Kidney (tissue), 14 donors: ENCODE data around the gene GMDS. TPM values are rescaled to one million over a fixed set of nuclear protein-coding genes. Genes with fewer than 3 reads are reported as not detected.

Experiments used
- DNase-seq, 5 donors: peaks; one replicate each; pipeline ENCODE4 v3.0.0-alpha.2; 2013 to 2020
- FAIRE-seq: peaks from 2 replicates; lab custom pipeline; 2012; peaks lifted over from hg19 to GRCh38; lab: Jason Lieb, UNC
- H3K27ac ChIP-seq, 2 donors: one replicate each; pipeline ENCODE4 v1.7.0; 2013; ENCODE audit warnings: low read depth in 2 of 2, low read length in 2 of 2, inconsistent platforms in 1 of 2
- H3K27me3 ChIP-seq: one replicate; pipeline ENCODE4 v1.7.1; 2013; ENCODE audit warnings: low read length, inconsistent platforms; ENCODE audit not compliant: control insufficient read depth, insufficient read depth
- H3K36me3 ChIP-seq, 3 donors: one replicate each; pipeline versions ENCODE4 v1.7.0 to v1.7.1; 2013; ENCODE audit warnings: low read length in 3 of 3, control low read depth in 1 of 3, inconsistent platforms in 1 of 3; ENCODE audit not compliant: insufficient read depth in 3 of 3, control insufficient read depth in 2 of 3
- H3K4me1 ChIP-seq, 3 donors: one replicate each; pipeline versions ENCODE4 v1.7.0 to v1.7.1; 2013; ENCODE audit warnings: low read length in 3 of 3, inconsistent platforms in 1 of 3, low read depth in 1 of 3; ENCODE audit not compliant: control insufficient read depth in 2 of 3, insufficient read depth in 2 of 3
- H3K4me3 ChIP-seq, 3 donors: one replicate each; pipeline versions ENCODE4 v1.7.0 to v1.8.1; 2013; ENCODE audit warnings: low read length in 3 of 3, control low read depth in 1 of 3, inconsistent platforms in 1 of 3
- H3K9ac ChIP-seq, 3 donors: one replicate each; pipeline versions ENCODE4 v1.7.0 to v1.7.1; 2013; ENCODE audit warnings: low read length in 3 of 3, control low read depth in 1 of 3, inconsistent platforms in 1 of 3
- H3K9me3 ChIP-seq, 3 donors: one replicate each; pipeline versions ENCODE4 v1.7.0 to v1.7.1; 2013; ENCODE audit warnings: low read length in 3 of 3, control low read depth in 1 of 3, inconsistent platforms in 1 of 3; ENCODE audit not compliant: control insufficient read depth in 2 of 3, insufficient read depth in 1 of 3
- CTCF ChIP-seq: IDR thresholded peaks from 3 replicates; pipeline ENCODE4 v1.5.1; 2012; ENCODE audit warnings: mild to moderate bottlenecking, moderate library complexity, borderline replicate concordance; ENCODE audit not compliant: insufficient read depth; ENCODE audit errors: extremely low read depth
- intact Hi-C: fragments of 100-400 bp; cut with DNase I; formaldehyde crosslinking; loops from one replicate; pipeline ENCODE4 v1.11.1; 2022
- polyA plus RNA-seq: library from polyadenylated mRNA; stranded (reverse); fragments of 350-450 nt; fragmentation: Illumina TruSeq; extraction: RNeasy Lipid Tissue Mini Kit (QIAGEN cat#74804); gene quantifications from one replicate; pipeline ENCODE4 v1.2.3, GENCODE V29; 2014; ENCODE audit warnings: low read depth, low replicate concordance; ENCODE audit not compliant: insufficient read depth
- total RNA-seq: library from RNA; stranded (reverse); fragmentation: NEBNext Ultra II Directional; extraction: Animal tissue kit (Norgen Biotek cat#: 25700); gene quantifications from one replicate; pipeline ENCODE4 v1.2.1, GENCODE V29; 2021
- donor health status: control.
- donor health status: control.
- donor health status: control.
- donor health status: control.
- donor health status: control.
- donor health status: DM: yes; HTN: yes; CAD: no.
- donor health status: Normal renal cell carcinoma (clear cell type).

The GMDS gene
- total and polyA plus RNA-seq, 2 donors from 2014 or later: 49.6 to 63.7 TPM

- no peak overlapping the region for H3K27ac ChIP-seq
- no peaks in the 10 kb centered on the region for H3K27me3 ChIP-seq
- no peak overlapping the region for H3K4me3 ChIP-seq
- H3K36me3 ChIP-seq: no peaks in the 10 kb centered on the region
- DNase-seq (no peak), FAIRE-seq (no peak)
- intact Hi-C loops: no loop called here
- no peak for TF ChIP-seq CTCF
- peaks cover 0 to 11% (median 3%) of the 10 kb centered on the region in 3 donors for H3K4me1 ChIP-seq
- H3K9me3 ChIP-seq: no peaks in the 10 kb centered on the region
- H3K9ac ChIP-seq: no peak overlapping the region
These were observed 56.5 kb downstream of the GMDS start for GRCh38 chr6:2188856-2189384.

GRCh38 chr6:2188397-2188796 is 57.0 kb downstream of the GMDS start:
- no peak for DNase-seq
- Histone ChIP-seq H3K9me3 (no peaks in the 10 kb centered on the region), H3K27ac (no peak overlapping the region), H3K9ac (no peak overlapping the region), H3K36me3 (no peaks in the 10 kb centered on the region), H3K4me1 (peaks cover 0 to 11% (median 3%) of the 10 kb centered on the region in 3 donors), H3K27me3 (no peaks in the 10 kb centered on the region), H3K4me3 (no peak overlapping the region)
- intact Hi-C loops: no loop called here
- FAIRE-seq: no peak
- TF ChIP-seq CTCF: no peak

GRCh38 chr6:2187826-2188225 is 57.6 kb downstream of the GMDS start:
- H3K36me3 ChIP-seq: no peaks in the 10 kb centered on the region
- no peaks in the 10 kb centered on the region for H3K27me3 ChIP-seq
- no peak for TF ChIP-seq CTCF
- H3K9me3 ChIP-seq: no peaks in the 10 kb centered on the region
- DNase-seq: peak in 3 of 5 donors; percentile 14 to 74 (median 70)
- no peak overlapping the region for H3K9ac ChIP-seq
- FAIRE-seq: no peak
- no peak overlapping the region for H3K4me3 ChIP-seq
- intact Hi-C loops: no loop called here
- H3K27ac ChIP-seq: no peak overlapping the region
- H3K4me1 ChIP-seq: peaks cover 0 to 11% (median 3%) of the 10 kb centered on the region in 3 donors

- H3K27me3 ChIP-seq: no peaks in the 10 kb centered on the region
- FAIRE-seq (no peak), DNase-seq (no peak)
- no peak overlapping the region for H3K9ac ChIP-seq
- H3K4me1 ChIP-seq: peaks cover 0 to 11% (median 5%) of the 10 kb centered on the region in 3 donors
- no peak overlapping the region for H3K4me3 ChIP-seq
- intact Hi-C loops: no loop called here
- no peaks in the 10 kb centered on the region for H3K36me3 ChIP-seq
- H3K9me3 ChIP-seq: no peaks in the 10 kb centered on the region
- H3K27ac ChIP-seq: no peak overlapping the region
- no peak for TF ChIP-seq CTCF
These were observed 58.9 kb downstream of the GMDS start for GRCh38 chr6:2186516-2186915.
